ENCODE results near the gene KRT86. TPM values are rescaled to one million over a fixed set of nuclear protein-coding genes. Genes with fewer than 3 reads are reported as not detected.
A peak's percentile ranks its signal among the peaks of the same experiment; 100 is the strongest.
"Not testable (repeated sequence)": the region's sequence is repeated elsewhere in the genome, so short reads cannot be mapped to it uniquely, and the experiment has no call there.

KRT86 gene
- total RNA-seq, 4 donors from 2014 or later, result 3.6 TPM; not detected in 3

DNA sequence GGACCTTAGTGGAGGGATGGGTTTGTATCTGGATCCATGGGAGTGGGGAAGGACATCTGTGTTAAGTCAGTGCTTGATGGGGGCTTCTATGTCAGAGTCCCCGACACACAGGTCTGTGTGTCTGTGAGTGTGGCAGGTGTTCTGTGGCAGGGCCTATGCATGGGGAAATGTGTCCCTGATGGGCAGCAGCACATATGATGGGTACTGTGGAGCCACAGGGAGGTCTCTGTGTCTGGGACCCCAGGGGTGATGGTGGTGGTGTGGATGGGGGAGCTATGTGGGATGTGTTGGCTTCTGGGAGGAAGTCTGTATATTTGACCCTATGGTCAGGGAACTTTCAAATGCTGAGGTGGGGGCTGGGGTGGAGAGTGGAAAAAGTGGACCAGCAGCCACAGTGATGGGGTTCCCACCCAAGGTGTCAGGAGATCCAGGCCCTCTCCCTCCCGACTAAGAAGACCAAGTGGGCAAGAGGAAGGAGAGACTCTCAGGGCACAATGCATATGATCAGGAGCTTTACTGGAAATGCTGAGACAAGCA is 24.9 kb upstream of the KRT86 start:
- DNase-seq, result no peak
- intact Hi-C loops (cut with DNase I; ENCODE audit: low total_unique reads) (no loop called here), in situ Hi-C loops (cut with MboI; ENCODE audit: low pct_ligation_motif_present in 1 of 4, low pct_unique_long_range_greater_than_20kb in 1 of 4, low sequenced_read_pairs in 3 of 4) (no loop called here)
- no peaks in the 10 kb centered on the region for H3K36me3 ChIP-seq
- peaks cover 20% of the 10 kb centered on the region for H3K27me3 ChIP-seq
- no peak overlapping the region for H3K4me3 ChIP-seq
- TF ChIP-seq, protein P1, sequence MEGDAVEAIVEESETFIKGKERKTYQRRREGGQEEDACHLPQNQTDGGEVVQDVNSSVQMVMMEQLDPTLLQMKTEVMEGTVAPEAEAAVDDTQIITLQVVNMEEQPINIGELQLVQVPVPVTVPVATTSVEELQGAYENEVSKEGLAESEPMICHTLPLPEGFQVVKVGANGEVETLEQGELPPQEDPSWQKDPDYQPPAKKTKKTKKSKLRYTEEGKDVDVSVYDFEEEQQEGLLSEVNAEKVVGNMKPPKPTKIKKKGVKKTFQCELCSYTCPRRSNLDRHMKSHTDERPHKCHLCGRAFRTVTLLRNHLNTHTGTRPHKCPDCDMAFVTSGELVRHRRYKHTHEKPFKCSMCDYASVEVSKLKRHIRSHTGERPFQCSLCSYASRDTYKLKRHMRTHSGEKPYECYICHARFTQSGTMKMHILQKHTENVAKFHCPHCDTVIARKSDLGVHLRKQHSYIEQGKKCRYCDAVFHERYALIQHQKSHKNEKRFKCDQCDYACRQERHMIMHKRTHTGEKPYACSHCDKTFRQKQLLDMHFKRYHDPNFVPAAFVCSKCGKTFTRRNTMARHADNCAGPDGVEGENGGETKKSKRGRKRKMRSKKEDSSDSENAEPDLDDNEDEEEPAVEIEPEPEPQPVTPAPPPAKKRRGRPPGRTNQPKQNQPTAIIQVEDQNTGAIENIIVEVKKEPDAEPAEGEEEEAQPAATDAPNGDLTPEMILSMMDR (IDR thresholded peaks at IDR 0.05), result no peak
- 77% methylated on average over 2 of the region's 2 CpGs; no CpG with 5 or more reads in 1 of the 2 donors for WGBS, 2 donors (ENCODE audit: low coverage in 1 of 2)
- no peaks in the 10 kb centered on the region for H3K9me3 ChIP-seq
- peaks cover 0 to 11% (median 3%) of the 10 kb centered on the region in 4 donors for H3K4me1 ChIP-seq
- peak overlapping the region in 2 of 4 donors; percentile 43 to 46 for H3K27ac ChIP-seq

DNA sequence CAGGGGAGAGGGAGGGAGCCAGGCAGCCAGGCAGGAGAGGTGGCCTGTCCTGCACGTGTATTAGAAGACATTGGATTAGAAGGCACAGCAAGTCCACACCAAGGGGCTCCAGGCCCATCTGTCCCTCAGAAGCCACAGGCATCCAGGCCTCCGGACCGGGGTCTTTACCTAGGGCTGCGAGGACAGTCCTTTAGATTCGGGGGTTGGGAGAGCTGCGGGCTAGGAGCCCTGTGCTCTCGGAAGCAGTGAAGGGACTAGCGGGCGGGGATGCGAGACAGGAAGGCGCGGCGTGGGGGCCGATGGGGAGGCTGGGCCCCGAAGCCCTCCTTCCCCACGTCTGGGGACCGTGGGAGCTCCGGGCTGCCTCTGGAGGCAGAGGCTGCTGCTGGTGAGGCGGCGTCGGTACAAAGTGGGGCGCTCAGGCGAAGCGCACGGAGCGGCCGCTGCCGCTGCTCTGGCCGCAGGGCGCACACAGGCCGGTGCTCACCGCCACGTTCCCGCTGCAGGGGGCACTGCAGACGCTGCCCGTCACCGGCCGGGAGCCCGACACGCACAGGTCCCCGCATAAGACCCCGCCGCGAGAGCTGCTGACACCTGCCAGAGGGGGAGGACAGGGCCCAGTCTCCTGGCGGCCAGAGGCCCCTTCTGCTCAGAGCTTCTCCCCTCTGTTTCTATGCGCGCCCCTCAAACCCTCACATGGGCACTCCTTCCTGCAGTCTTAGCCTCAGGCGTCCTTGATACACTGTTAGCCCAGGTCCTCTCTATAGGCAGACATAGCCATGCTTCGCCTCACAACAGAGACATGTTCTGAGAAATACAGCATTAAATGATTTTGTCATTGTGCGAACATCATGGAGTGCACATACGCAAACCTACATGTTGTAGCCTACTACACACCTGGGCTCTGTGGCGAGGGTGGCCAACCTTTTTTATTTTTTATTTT is 24.1 kb upstream of the KRT86 start:
- no peak for TF ChIP-seq POLR2AphosphoS5 (IDR thresholded peaks at IDR 0.05)
- no peak for TF ChIP-seq POLR2A (IDR thresholded peaks at IDR 0.05)
- TF ChIP-seq EP300 (IDR thresholded peaks at IDR 0.05; ENCODE audit: low read depth), result no peak
- TF ChIP-seq, protein P1 (IDR thresholded peaks at IDR 0.05), result no peak
- in situ Hi-C loops (cut with MboI; ENCODE audit: low pct_ligation_motif_present in 1 of 4, low pct_unique_long_range_greater_than_20kb in 1 of 4, low sequenced_read_pairs in 3 of 4), result no loop called here
- H3K27ac ChIP-seq, result no peak overlapping the region
- 53 to 73% methylated on average over 3 to 46 of the region's 52 CpGs for WGBS, 2 donors (ENCODE audit: low coverage in 1 of 2)
- peaks cover 25% of the 10 kb centered on the region for H3K27me3 ChIP-seq
- DNase-seq, result no peak
- intact Hi-C loops (cut with DNase I; ENCODE audit: low total_unique reads), result no loop called here
- peaks cover 0 to 9% (median 2%) of the 10 kb centered on the region in 4 donors for H3K4me1 ChIP-seq
- no peaks in the 10 kb centered on the region for H3K9me3 ChIP-seq
- no peak overlapping the region for H3K4me3 ChIP-seq
- H3K36me3 ChIP-seq, result no peaks in the 10 kb centered on the region

DNA sequence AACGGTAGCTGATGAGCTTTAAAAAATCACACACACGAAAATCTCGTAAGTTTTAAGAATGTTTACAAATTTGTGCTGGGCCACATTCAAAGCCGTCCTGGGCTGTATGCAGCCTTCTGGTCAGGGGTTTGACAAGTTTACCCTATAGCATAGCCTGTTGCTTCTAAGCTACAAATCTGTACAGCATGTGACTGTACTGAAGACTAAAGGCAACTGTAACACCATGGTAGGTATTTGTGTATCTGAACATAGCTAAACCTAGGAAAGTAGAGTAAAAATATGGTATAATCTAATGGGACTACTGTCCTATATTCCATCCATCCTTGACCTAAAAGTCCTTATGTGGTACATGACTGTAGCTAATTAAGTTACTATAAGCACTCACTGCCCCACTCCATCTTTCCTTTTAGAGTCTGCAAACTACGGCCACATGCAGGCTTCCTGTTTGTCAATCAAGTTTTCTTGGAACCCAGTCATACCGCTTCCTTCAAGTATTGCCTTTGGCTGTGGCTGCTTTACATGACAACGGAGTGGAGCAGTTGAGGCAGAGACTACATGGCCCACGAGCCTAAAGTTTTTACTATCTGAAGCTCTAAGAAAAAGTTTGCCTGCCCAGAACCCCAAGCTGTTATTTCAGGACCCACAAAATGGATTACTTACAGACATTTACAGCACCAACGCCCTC is 22.9 kb upstream of the KRT86 start:
- 31 to 73% methylated on average over 2 to 9 of the region's 9 CpGs for WGBS, 2 donors (ENCODE audit: low coverage in 1 of 2)
- H3K36me3 ChIP-seq, result no peaks in the 10 kb centered on the region
- TF ChIP-seq POLR2A (IDR thresholded peaks at IDR 0.05), result no peak
- no peak for TF ChIP-seq POLR2AphosphoS5 (IDR thresholded peaks at IDR 0.05)
- TF ChIP-seq, protein P1 (IDR thresholded peaks at IDR 0.05), result no peak
- TF ChIP-seq EP300 (IDR thresholded peaks at IDR 0.05; ENCODE audit: low read depth), result no peak
- H3K9me3 ChIP-seq, result no peaks in the 10 kb centered on the region
- peaks cover 31% of the 10 kb centered on the region for H3K27me3 ChIP-seq
- no peak for DNase-seq
- in situ Hi-C loops (cut with MboI; ENCODE audit: low pct_ligation_motif_present in 1 of 4, low pct_unique_long_range_greater_than_20kb in 1 of 4, low sequenced_read_pairs in 3 of 4), result no loop called here
- H3K4me1 ChIP-seq, result peaks cover 0 to 9% (median 2%) of the 10 kb centered on the region in 4 donors
- no peak overlapping the region for H3K27ac ChIP-seq
- intact Hi-C loops (cut with DNase I; ENCODE audit: low total_unique reads), result no loop called here
- no peak overlapping the region for H3K4me3 ChIP-seq

DNA sequence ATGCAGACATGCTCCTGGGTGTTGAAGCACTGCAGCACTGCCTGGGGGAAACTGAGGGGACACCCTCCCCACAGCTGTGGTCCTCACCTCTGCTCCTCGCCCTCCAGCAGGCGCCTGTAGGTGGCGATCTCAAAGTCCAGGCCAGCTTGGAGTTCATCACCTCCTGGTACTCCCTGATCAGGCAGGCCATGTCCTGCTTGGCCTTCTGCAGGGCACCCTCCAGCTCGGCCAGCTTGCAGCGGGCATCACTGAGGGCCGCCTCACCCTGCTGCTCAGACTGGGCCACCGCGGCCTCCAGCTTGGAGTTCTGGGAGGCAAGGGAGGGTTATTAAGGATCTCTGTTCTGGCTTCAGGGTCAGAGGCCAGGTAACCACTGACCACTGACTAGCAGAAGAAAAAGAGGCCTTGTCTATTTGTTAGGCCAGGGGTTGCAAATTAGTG is 22.2 kb upstream of the KRT86 start:
- H3K9me3 ChIP-seq; H3K36me3 ChIP-seq; intact Hi-C loops (cut with DNase I; ENCODE audit: low total_unique reads); H3K4me1 ChIP-seq; H3K4me3 ChIP-seq; H3K27ac ChIP-seq; DNase-seq; in situ Hi-C loops (cut with MboI; ENCODE audit: low pct_ligation_motif_present in 1 of 4, low pct_unique_long_range_greater_than_20kb in 1 of 4, low sequenced_read_pairs in 3 of 4): not testable (repeated sequence)
- 90% methylated on average over 6 of the region's 8 CpGs; no CpG with 5 or more reads in 1 of the 2 donors for WGBS, 2 donors (ENCODE audit: low coverage in 1 of 2)
- H3K27me3 ChIP-seq, result peaks cover 37% of the 10 kb centered on the region

Measured in transverse colon (tissue), 4 donors.